GM12878 (cell line): Measurements from ENCODE around the gene ORAI3. TPM values are rescaled to one million over a fixed set of nuclear protein-coding genes. Genes with fewer than 3 reads are reported as not detected.

Experiments
- ATAC-seq: fragments of 200-7000 bp; cut with Tn5 transposase; 3 replicates; pipeline ENCODE4 v1.9.1; 2020; ENCODE audit warnings: mild to moderate bottlenecking, moderate library complexity
- BruUV-seq: library from RNA; stranded (reverse); fragments of 400-500 nt; replicated peaks from 2 replicates; lab custom pipeline; 2021; lab: Mats Ljungman, UMichigan
- CTCF ChIA-PET: fragments of 300-600 bp; sonication (Branson Sonifier 250); formaldehyde crosslinking; extraction: SDS; loops from one replicate; lab custom pipeline; 2021; ENCODE audit warnings: inconsistent platforms; lab: Yijun Ruan, JAX
- POLR2A ChIA-PET: fragments of 350-600 bp; formaldehyde crosslinking; extraction: SDS; loops from one replicate; lab custom pipeline; 2021; ENCODE audit warnings: inconsistent platforms; lab: Charles Lee
- RAD21 ChIA-PET: fragments of 300-600 bp; sonication (Branson Sonifier 250); formaldehyde crosslinking; loops from one replicate; lab custom pipeline; 2023; ENCODE audit warnings: antibody characterized with exemption; ENCODE audit not compliant: unreplicated experiment; lab: Charles Lee
- SMC1A ChIA-PET: fragments of 300-600 bp; sonication (Branson Sonifier 250); formaldehyde crosslinking; loops from one replicate; lab custom pipeline; 2023; ENCODE audit not compliant: unreplicated experiment, uncharacterized antibody; lab: Charles Lee
- DNase-seq: peaks from one replicate; pipeline ENCODE4 v3.0.0-alpha.2; 2011; ENCODE audit warnings: low read depth, low spot score
- FAIRE-seq: peaks from 3 replicates; lab custom pipeline; 2011; peaks lifted over from hg19 to GRCh38; lab: Jason Lieb, UNC
- H2AFZ ChIP-seq: 2 replicates; pipeline ENCODE4 v1.6.0; 2011; ENCODE audit warnings: low read depth, low read length, control low read depth; ENCODE audit not compliant: control insufficient read depth
- H3K27ac ChIP-seq: 2 replicates; pipeline ENCODE4 v1.5.1; 2011; ENCODE audit warnings: control low read depth; ENCODE audit not compliant: control insufficient read depth, insufficient read depth
- H3K27me3 ChIP-seq, 2 experiments: replicated peaks in 1 of 2; 2 replicates each; pipeline versions ENCODE4 v1.6.0 to v1.6.1; 2011; ENCODE audit warnings: low read length in 1 of 2; ENCODE audit not compliant: control insufficient read depth in 2 of 2, insufficient read depth in 2 of 2
- H3K36me3 ChIP-seq, 2 experiments: 2 replicates each; pipeline ENCODE4 v1.5.1; 2011; ENCODE audit warnings: low read length in 1 of 2; ENCODE audit not compliant: control insufficient read depth in 2 of 2, insufficient read depth in 2 of 2
- H3K4me1 ChIP-seq: 2 replicates; pipeline ENCODE4 v1.6.1; 2011; ENCODE audit warnings: mild to moderate bottlenecking, low read length, moderate library complexity, mixed read lengths; ENCODE audit not compliant: control insufficient read depth, insufficient read depth
- H3K4me2 ChIP-seq: 2 replicates; pipeline ENCODE4 v1.6.0; 2011; ENCODE audit warnings: control low read depth; ENCODE audit not compliant: control insufficient read depth, insufficient read depth
- H3K4me3 ChIP-seq: fragments of 200-600 bp; sonication (generic); 2 replicates; pipeline ENCODE4 v1.5.1; 2016
- H3K79me2 ChIP-seq: 2 replicates; pipeline ENCODE4 v1.6.0; 2011; ENCODE audit warnings: low read length; ENCODE audit not compliant: control insufficient read depth, insufficient read depth
- H3K9ac ChIP-seq: 2 replicates; pipeline ENCODE4 v1.8.0; 2011; ENCODE audit warnings: low read length, control low read depth, mixed read lengths; ENCODE audit not compliant: control insufficient read depth, insufficient read depth
- H3K9me3 ChIP-seq: replicated peaks from 3 replicates; pipeline ENCODE4 v1.5.1; 2011; ENCODE audit warnings: mild to moderate bottlenecking, low read length; ENCODE audit not compliant: control insufficient read depth, insufficient read depth
- H4K20me1 ChIP-seq: 2 replicates; pipeline ENCODE4 v1.6.0; 2011; ENCODE audit not compliant: control insufficient read depth, insufficient read depth
- EZH2 ChIP-seq: IDR thresholded peaks from 2 replicates; pipeline ENCODE4 v1.6.1; 2012; ENCODE audit warnings: low read depth, mild to moderate bottlenecking, control low read depth, inconsistent platforms, low read length, borderline replicate concordance; ENCODE audit not compliant: control insufficient read depth
- FOXM1 ChIP-seq: IDR thresholded peaks from 2 replicates; pipeline ENCODE4 v1.6.1; 2012; ENCODE audit warnings: low read depth, mild to moderate bottlenecking, inconsistent platforms, low read length, moderate library complexity
- JUND ChIP-seq: IDR thresholded peaks from 2 replicates; pipeline ENCODE4 v1.6.1; 2012; ENCODE audit warnings: low read depth, mild to moderate bottlenecking, low read length, improper control_type of control experiment, moderate library complexity
- KDM1A ChIP-seq: fragments of 200-600 bp; sonication (generic); IDR thresholded peaks from 2 replicates; pipeline ENCODE4 v1.6.1; 2016; ENCODE audit warnings: borderline replicate concordance
- KLF5 ChIP-seq: fragments of 450-650 bp; IDR thresholded peaks from 2 replicates; pipeline ENCODE4 v1.6.1; 2014; ENCODE audit warnings: mild to moderate bottlenecking; ENCODE audit not compliant: partially characterized antibody
- RCOR1 ChIP-seq: conservative IDR thresholded peaks from 2 replicates; pipeline ENCODE4 v1.6.1; 2012; ENCODE audit warnings: low read depth, low read length, improper control_type of control experiment
- SRF ChIP-seq, 2 experiments: IDR thresholded peaks; 2 replicates each; pipeline ENCODE4 v1.6.1; 2011; ENCODE audit warnings: low read depth in 2 of 2, low read length in 2 of 2, mild to moderate bottlenecking in 1 of 2, moderate library complexity in 1 of 2
- STAT1 ChIP-seq: fragments of 450-650 bp; conservative IDR thresholded peaks from 2 replicates; pipeline ENCODE4 v1.6.1; 2014; ENCODE audit warnings: antibody characterized with exemption, mild to moderate bottlenecking
- ZNF217 ChIP-seq: fragments of 450-650 bp; IDR thresholded peaks from 2 replicates; pipeline ENCODE4 v1.6.1; 2017; ENCODE audit warnings: antibody characterized with exemption, mild to moderate bottlenecking
- ZSCAN29 ChIP-seq: fragments of 450-650 bp; IDR thresholded peaks from 2 replicates; pipeline ENCODE4 v1.6.1; 2017; ENCODE audit warnings: mild to moderate bottlenecking, moderate library complexity
- in situ Hi-C: fragments of 300-500 bp; cut with MboI; formaldehyde crosslinking; loops from 9 replicates; pipeline ENCODE4 v1.14.3; 2018; ENCODE audit warnings: mixed read lengths
- intact Hi-C: fragments of 100-400 bp; cut with micrococcal nuclease; formaldehyde crosslinking; loops from one replicate; pipeline ENCODE4 v1.14.2; 2022; ENCODE audit not compliant: unreplicated experiment
- polyA plus RNA-seq, 11 experiments: library from polyadenylated mRNA; depleted of rRNA in 4 of 11; unstranded in 6 of 11; stranded (reverse) in 5 of 11; fragments of >200 nt; fragmentation: Nextera tagmentation in 4 of 11; fragmentation: Illumina TruSeq in 1 of 11; extraction: Ambion mirVana in 4 of 11; extraction: Trizol in 1 of 11; gene quantifications; 1 replicate in 1 of 11; 2 replicates in 10 of 11; pipeline versions ENCODE4 v1.2.1 to v1.2.3, GENCODE V29; 2011 to 2016; ENCODE audit warnings: inconsistent platforms in 2 of 11, missing spikeins in 2 of 11, low read depth in 1 of 11
- total RNA-seq, 4 experiments: library from RNA; depleted of rRNA in 3 of 4; stranded (reverse); fragments of >200 nt in 3 of 4; fragmentation: Illumina TruSeq in 1 of 4; extraction: Trizol in 1 of 4; gene quantifications; 2 replicates each; pipeline versions ENCODE4 v1.2.1 to v1.2.3, GENCODE V29; 2013 to 2021
- TF ChIP-seq, protein P1 (sequence below): fragments of 450-650 bp; IDR thresholded peaks from 2 replicates; pipeline ENCODE4 v1.6.1; 2017; ENCODE audit warnings: antibody characterized with exemption, mild to moderate bottlenecking, moderate library complexity
- TF ChIP-seq, protein P2 (sequence below): fragments of 450-650 bp; IDR thresholded peaks from 2 replicates; pipeline ENCODE4 v1.6.1; 2016; ENCODE audit warnings: mild to moderate bottlenecking
- TF ChIP-seq, protein P3 (sequence below): IDR thresholded peaks from 2 replicates; pipeline ENCODE4 v1.6.1; 2011; ENCODE audit warnings: low read depth, low read length, improper control_type of control experiment, borderline replicate concordance
- TF ChIP-seq, protein P4 (sequence below): fragments of 450-650 bp; formaldehyde crosslinking; IDR thresholded peaks from 2 replicates; pipeline ENCODE4 v1.4.0; 2020; ENCODE audit warnings: mild to moderate bottlenecking, moderate library complexity

Gene ORAI3
- total and polyA plus RNA-seq, 10 of the 15 experiments (the other 5 are each of a cell fraction or from before 2014, with no cell fraction given), result 3.4 to 21.9 (median 16.2) TPM

DNA sequence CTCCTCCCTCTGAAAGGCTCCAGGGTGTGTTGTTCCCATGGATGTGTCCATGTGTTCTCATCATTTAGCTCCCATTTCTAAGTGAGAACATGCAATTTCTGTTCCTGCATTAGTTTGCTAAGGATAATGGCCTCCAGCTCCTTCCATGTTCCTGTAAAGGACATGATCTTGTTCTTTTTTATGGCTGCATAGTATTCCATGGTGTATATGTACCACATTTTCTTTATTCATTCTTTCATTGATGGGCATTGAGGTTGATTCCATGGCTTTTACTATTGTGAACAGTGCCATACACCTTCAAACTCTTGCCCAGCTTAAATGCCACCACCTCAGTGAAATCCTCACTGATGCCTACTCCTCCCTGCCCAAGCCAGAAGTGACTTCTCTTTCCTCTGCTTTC lies 4.5 kb upstream of the ORAI3 start:
- Histone ChIP-seq H3K27me3 (no peaks in the 10 kb centered on the region), H3K4me1 (peaks cover 9% of the 10 kb centered on the region), H3K27ac (no peak overlapping the region), H4K20me1 (no peaks in the 10 kb centered on the region), H3K9me3 (no peaks in the 10 kb centered on the region), H3K4me2 (no peak overlapping the region), H3K36me3 (peaks cover 1 to 7% of the 10 kb centered on the region in 2 experiments; a peak in 2 of 4 replicates), H3K79me2 (peaks cover 5% of the 10 kb centered on the region), H3K4me3 (no peak overlapping the region), H2AFZ (no peak overlapping the region), H3K9ac (no peak overlapping the region)
- intact Hi-C loops (no loop called here), in situ Hi-C loops (no loop called here)
- no TSS peak for BruUV-seq
- DNase-seq, result no peak
- RAD21 ChIA-PET, result interaction anchor here (1.4 kb wide), 1 partner anchor 43 kb away, joined by 5 read pairs; no protein-coding TSS in a partner anchor
- no peak for ATAC-seq
- SMC1A ChIA-PET, result interaction anchor here (0.7 to 1.2 kb wide), 2 partner anchors 43 to 129 kb away, joined by 3 read pairs; no protein-coding TSS in a partner anchor
- CTCF ChIA-PET, result interaction anchor here (1.0 to 5.0 kb wide), 5 partner anchors 10 to 414 kb away, joined by 3 to 60 read pairs (median 4); no protein-coding TSS in a partner anchor
- POLR2A ChIA-PET, result interaction anchor here (0.6 kb wide), 1 partner anchor 227 kb away, joined by 6 read pairs; no protein-coding TSS in a partner anchor
- no peak for FAIRE-seq
- TF ChIP-seq STAT1 (no peak), JUND (no peak), KLF5 (no peak), RCOR1 (no peak), SRF (IDR thresholded peaks at IDR 0.05; ENCODE audit: low read depth in 2 of 2, low read length in 2 of 2) (no peak), FOXM1 (no peak), ZNF217 (no peak), EZH2 (no peak), ZSCAN29 (no peak), KDM1A (no peak)
- TF ChIP-seq, protein P1, sequence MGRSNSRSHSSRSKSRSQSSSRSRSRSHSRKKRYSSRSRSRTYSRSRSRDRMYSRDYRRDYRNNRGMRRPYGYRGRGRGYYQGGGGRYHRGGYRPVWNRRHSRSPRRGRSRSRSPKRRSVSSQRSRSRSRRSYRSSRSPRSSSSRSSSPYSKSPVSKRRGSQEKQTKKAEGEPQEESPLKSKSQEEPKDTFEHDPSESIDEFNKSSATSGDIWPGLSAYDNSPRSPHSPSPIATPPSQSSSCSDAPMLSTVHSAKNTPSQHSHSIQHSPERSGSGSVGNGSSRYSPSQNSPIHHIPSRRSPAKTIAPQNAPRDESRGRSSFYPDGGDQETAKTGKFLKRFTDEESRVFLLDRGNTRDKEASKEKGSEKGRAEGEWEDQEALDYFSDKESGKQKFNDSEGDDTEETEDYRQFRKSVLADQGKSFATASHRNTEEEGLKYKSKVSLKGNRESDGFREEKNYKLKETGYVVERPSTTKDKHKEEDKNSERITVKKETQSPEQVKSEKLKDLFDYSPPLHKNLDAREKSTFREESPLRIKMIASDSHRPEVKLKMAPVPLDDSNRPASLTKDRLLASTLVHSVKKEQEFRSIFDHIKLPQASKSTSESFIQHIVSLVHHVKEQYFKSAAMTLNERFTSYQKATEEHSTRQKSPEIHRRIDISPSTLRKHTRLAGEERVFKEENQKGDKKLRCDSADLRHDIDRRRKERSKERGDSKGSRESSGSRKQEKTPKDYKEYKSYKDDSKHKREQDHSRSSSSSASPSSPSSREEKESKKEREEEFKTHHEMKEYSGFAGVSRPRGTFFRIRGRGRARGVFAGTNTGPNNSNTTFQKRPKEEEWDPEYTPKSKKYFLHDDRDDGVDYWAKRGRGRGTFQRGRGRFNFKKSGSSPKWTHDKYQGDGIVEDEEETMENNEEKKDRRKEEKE, result no peak
- TF ChIP-seq, protein P2, sequence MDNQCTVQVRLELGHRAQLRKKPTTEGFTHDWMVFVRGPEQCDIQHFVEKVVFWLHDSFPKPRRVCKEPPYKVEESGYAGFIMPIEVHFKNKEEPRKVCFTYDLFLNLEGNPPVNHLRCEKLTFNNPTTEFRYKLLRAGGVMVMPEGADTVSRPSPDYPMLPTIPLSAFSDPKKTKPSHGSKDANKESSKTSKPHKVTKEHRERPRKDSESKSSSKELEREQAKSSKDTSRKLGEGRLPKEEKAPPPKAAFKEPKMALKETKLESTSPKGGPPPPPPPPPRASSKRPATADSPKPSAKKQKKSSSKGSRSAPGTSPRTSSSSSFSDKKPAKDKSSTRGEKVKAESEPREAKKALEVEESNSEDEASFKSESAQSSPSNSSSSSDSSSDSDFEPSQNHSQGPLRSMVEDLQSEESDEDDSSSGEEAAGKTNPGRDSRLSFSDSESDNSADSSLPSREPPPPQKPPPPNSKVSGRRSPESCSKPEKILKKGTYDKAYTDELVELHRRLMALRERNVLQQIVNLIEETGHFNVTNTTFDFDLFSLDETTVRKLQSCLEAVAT, result no peak
- TF ChIP-seq, protein P3, sequence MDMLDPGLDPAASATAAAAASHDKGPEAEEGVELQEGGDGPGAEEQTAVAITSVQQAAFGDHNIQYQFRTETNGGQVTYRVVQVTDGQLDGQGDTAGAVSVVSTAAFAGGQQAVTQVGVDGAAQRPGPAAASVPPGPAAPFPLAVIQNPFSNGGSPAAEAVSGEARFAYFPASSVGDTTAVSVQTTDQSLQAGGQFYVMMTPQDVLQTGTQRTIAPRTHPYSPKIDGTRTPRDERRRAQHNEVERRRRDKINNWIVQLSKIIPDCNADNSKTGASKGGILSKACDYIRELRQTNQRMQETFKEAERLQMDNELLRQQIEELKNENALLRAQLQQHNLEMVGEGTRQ, result no peak
- TF ChIP-seq, protein P4, sequence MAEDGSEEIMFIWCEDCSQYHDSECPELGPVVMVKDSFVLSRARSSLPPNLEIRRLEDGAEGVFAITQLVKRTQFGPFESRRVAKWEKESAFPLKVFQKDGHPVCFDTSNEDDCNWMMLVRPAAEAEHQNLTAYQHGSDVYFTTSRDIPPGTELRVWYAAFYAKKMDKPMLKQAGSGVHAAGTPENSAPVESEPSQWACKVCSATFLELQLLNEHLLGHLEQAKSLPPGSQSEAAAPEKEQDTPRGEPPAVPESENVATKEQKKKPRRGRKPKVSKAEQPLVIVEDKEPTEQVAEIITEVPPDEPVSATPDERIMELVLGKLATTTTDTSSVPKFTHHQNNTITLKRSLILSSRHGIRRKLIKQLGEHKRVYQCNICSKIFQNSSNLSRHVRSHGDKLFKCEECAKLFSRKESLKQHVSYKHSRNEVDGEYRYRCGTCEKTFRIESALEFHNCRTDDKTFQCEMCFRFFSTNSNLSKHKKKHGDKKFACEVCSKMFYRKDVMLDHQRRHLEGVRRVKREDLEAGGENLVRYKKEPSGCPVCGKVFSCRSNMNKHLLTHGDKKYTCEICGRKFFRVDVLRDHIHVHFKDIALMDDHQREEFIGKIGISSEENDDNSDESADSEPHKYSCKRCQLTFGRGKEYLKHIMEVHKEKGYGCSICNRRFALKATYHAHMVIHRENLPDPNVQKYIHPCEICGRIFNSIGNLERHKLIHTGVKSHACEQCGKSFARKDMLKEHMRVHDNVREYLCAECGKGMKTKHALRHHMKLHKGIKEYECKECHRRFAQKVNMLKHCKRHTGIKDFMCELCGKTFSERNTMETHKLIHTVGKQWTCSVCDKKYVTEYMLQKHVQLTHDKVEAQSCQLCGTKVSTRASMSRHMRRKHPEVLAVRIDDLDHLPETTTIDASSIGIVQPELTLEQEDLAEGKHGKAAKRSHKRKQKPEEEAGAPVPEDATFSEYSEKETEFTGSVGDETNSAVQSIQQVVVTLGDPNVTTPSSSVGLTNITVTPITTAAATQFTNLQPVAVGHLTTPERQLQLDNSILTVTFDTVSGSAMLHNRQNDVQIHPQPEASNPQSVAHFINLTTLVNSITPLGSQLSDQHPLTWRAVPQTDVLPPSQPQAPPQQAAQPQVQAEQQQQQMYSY (CRISPR knock-in tag), result no peak
